HepG2 (cell line): ENCODE measurements around the gene UNC5CL. TPM values are rescaled to one million over a fixed set of nuclear protein-coding genes. Genes with fewer than 3 reads are reported as not detected.
A peak's percentile ranks its signal among the peaks of the same experiment; 100 is the strongest.

Experiments used
- BHLHE40 ChIP-seq: IDR thresholded peaks from 2 replicates; pipeline ENCODE4 v1.6.1; 2011; ENCODE audit warnings: low read length, improper control_type of control experiment
- GABPB1 ChIP-seq: IDR thresholded peaks from 2 replicates; pipeline ENCODE4 v1.6.1; 2016; ENCODE audit warnings: mild to moderate bottlenecking, missing genetic modification reagents, moderate library complexity, missing compliant biosample characterization
- HNF1B ChIP-seq: sonication (generic); formaldehyde crosslinking; IDR thresholded peaks from 2 replicates; pipeline ENCODE4 v1.5.1; 2020; ENCODE audit warnings: mild to moderate bottlenecking, moderate library complexity, missing genetic modification reagents
- HOMEZ ChIP-seq: IDR thresholded peaks from 2 replicates; pipeline ENCODE4 v1.6.1; 2016; ENCODE audit warnings: low read depth
- IKZF5 ChIP-seq: IDR thresholded peaks from 2 replicates; pipeline ENCODE4 v1.6.1; 2018; ENCODE audit warnings: missing genetic modification reagents, mild to moderate bottlenecking, missing compliant biosample characterization
- JUNB ChIP-seq: sonication (generic); formaldehyde crosslinking; IDR thresholded peaks from 2 replicates; pipeline ENCODE4 v1.8.0; 2022; ENCODE audit warnings: missing genetic modification reagents, mild to moderate bottlenecking, borderline replicate concordance
- NFAT5 ChIP-seq: sonication (generic); formaldehyde crosslinking; IDR thresholded peaks from 2 replicates; pipeline ENCODE4 v1.4.0; 2020; ENCODE audit warnings: missing genetic modification reagents
- RARA ChIP-seq: IDR thresholded peaks from 2 replicates; pipeline ENCODE4 v1.6.1; 2016; ENCODE audit warnings: missing genetic modification reagents, missing compliant biosample characterization
- RFX3 ChIP-seq: IDR thresholded peaks from 2 replicates; pipeline ENCODE4 v1.6.1; 2016; ENCODE audit warnings: missing biosample characterization, missing genetic modification reagents
- TP53 ChIP-seq: sonication (generic); formaldehyde crosslinking; conservative IDR thresholded peaks from 2 replicates; pipeline ENCODE4 v1.4.0; 2020; ENCODE audit warnings: missing genetic modification reagents
- XBP1 ChIP-seq: sonication (generic); formaldehyde crosslinking; IDR thresholded peaks from 2 replicates; pipeline ENCODE4 v1.5.0; 2020; ENCODE audit warnings: missing genetic modification reagents
- ZNF24 ChIP-seq: fragments of 450-650 bp; IDR thresholded peaks from 2 replicates; pipeline ENCODE4 v1.6.1; 2017; ENCODE audit warnings: antibody characterized with exemption, mild to moderate bottlenecking
- ZNF281 ChIP-seq: sonication (generic); formaldehyde crosslinking; IDR thresholded peaks from 2 replicates; pipeline ENCODE4 v1.4.0; 2020; ENCODE audit warnings: missing genetic modification reagents, borderline replicate concordance
- ZNF296 ChIP-seq: sonication (generic); formaldehyde crosslinking; conservative IDR thresholded peaks from 2 replicates; pipeline ENCODE4 v1.5.0; 2020; ENCODE audit warnings: mild to moderate bottlenecking, missing genetic modification reagents
- ZNF335 ChIP-seq: sonication (generic); formaldehyde crosslinking; IDR thresholded peaks from 2 replicates; pipeline ENCODE4 v1.4.0; 2020; ENCODE audit warnings: missing genetic modification reagents
- ZNF547 ChIP-seq: sonication (generic); formaldehyde crosslinking; IDR thresholded peaks from 2 replicates; pipeline ENCODE4 v1.5.1; 2020; ENCODE audit warnings: mild to moderate bottlenecking, missing genetic modification reagents
- polyA plus RNA-seq, 8 experiments: library from polyadenylated mRNA; depleted of rRNA in 3 of 8; stranded (reverse) in 7 of 8; unstranded in 1 of 8; fragments of >200 nt; fragmentation: Illumina TruSeq in 4 of 8; extraction: Trizol in 4 of 8; gene quantifications; 2 replicates each; pipeline versions ENCODE4 v1.2.1 to v1.2.3, GENCODE V29; 2011 to 2016; ENCODE audit warnings: low read depth in 4 of 8, missing spikeins in 1 of 8, mixed read lengths in 1 of 8; ENCODE audit not compliant: insufficient read depth in 1 of 8
- total RNA-seq, 5 experiments: library from RNA; depleted of rRNA; stranded (reverse); fragments of >200 nt; fragmentation: Illumina TruSeq; extraction: Trizol; gene quantifications; 2 replicates each; pipeline ENCODE4 v1.2.3, GENCODE V29; 2016; ENCODE audit warnings: low read depth in 1 of 5

Gene UNC5CL
- total and polyA plus RNA-seq, 2 of the 13 experiments (the other 11 are each of a cell fraction or from before 2014, with no cell fraction given) = 2.4 to 2.5 TPM

GRCh38 chr6:41071923-41072835, 33.2 kb upstream of the UNC5CL start, which contains the start of gene OARD1 (continued):
- TF ChIP-seq ZNF281 (CRISPR knock-in tag) (no peak), ZNF335 (CRISPR knock-in tag) (no peak), RFX3 (CRISPR knock-in tag) (no peak), NFAT5 (CRISPR knock-in tag) (peak; percentile 47; the same call in 1 of the 2 replicates), BHLHE40 (no peak), TP53 (0 out of 2 replicates have a peak, but pooled peaks have one; percentile 33), ZNF296 (CRISPR knock-in tag) (no peak), ZNF547 (CRISPR knock-in tag) (peak; percentile 72; the same call in 1 of the 2 replicates), ZNF24 (no peak), JUNB (CRISPR knock-in tag) (no peak), XBP1 (CRISPR knock-in tag) (no peak), HNF1B (CRISPR knock-in tag) (peak; percentile 12; the same call in 1 of the 2 replicates), IKZF5 (CRISPR knock-in tag) (peak; percentile 18; the same call in 1 of the 2 replicates), RARA (no peak), HOMEZ (CRISPR knock-in tag) (peak; percentile 65), GABPB1 (CRISPR knock-in tag) (peak; percentile 96)
